Sigmoid colon (tissue), 7 donors: ENCODE results near the gene FBXW11. TPM values are rescaled to one million over a fixed set of nuclear protein-coding genes. Genes with fewer than 3 reads are reported as not detected.

Experiments used
- DNase-seq: peaks from one replicate; pipeline ENCODE4 v3.0.0-alpha.2; 2019
- H3K27ac ChIP-seq, 4 donors: fragments of 200-600 bp; sonication (generic); one replicate each; pipeline ENCODE4 v1.5.1; 2016 to 2019; ENCODE audit warnings: mild to moderate bottlenecking in 1 of 4
- H3K27me3 ChIP-seq, 3 donors: fragments of 200-600 bp; sonication (generic); one replicate each; pipeline ENCODE4 v1.5.1; 2019; ENCODE audit warnings: mild to moderate bottlenecking in 1 of 3
- H3K36me3 ChIP-seq, 4 donors: fragments of 200-600 bp; sonication (generic); one replicate each; pipeline ENCODE4 v1.5.1; 2016 to 2019
- H3K4me1 ChIP-seq, 4 donors: fragments of 200-600 bp; sonication (generic); one replicate each; pipeline ENCODE4 v1.5.1; 2017 to 2019
- H3K4me3 ChIP-seq, 4 donors: fragments of 200-600 bp; sonication (generic); one replicate each; pipeline ENCODE4 v1.5.1; 2017 to 2019; ENCODE audit warnings: mild to moderate bottlenecking in 2 of 4, moderate library complexity in 1 of 4
- H3K9me3 ChIP-seq, 4 donors: fragments of 200-600 bp in 3 of 4; sonication (generic) in 3 of 4; one replicate each; pipeline versions ENCODE4 v1.5.1 to v1.6.1; 2013 to 2019
- CTCF ChIP-seq, 4 experiments: fragments of 450-650 bp in 3 of 4; fragments of 200-600 bp in 1 of 4; IDR thresholded peaks; one replicate each; pipeline ENCODE4 v1.5.1; 2016 to 2019; ENCODE audit warnings: antibody characterized with exemption in 4 of 4, mild to moderate bottlenecking in 3 of 4, moderate library complexity in 2 of 4
- EP300 ChIP-seq, 4 donors: sonication (generic); formaldehyde crosslinking; IDR thresholded peaks; one replicate each; pipeline ENCODE4 v1.6.1; 2017; ENCODE audit warnings: antibody characterized with exemption in 4 of 4
- POLR2A ChIP-seq, 2 donors: fragments of 450-650 bp; IDR thresholded peaks; one replicate each; pipeline ENCODE4 v1.6.1; 2016; ENCODE audit warnings: antibody characterized with exemption in 2 of 2, mild to moderate bottlenecking in 2 of 2, moderate library complexity in 2 of 2
- POLR2AphosphoS5 ChIP-seq, 4 donors: sonication (generic); formaldehyde crosslinking; IDR thresholded peaks; one replicate each; pipeline ENCODE4 v1.6.1; 2017; ENCODE audit warnings: antibody characterized with exemption in 4 of 4
- WGBS, 2 donors: extraction: QIAGEN DNeasy Blood & Tissue Kit; methylation state at CpG; one replicate each; pipeline ENCODE4 v1.1.7; 2013; 5-methylcytosine and 5-hydroxymethylcytosine counted together
- intact Hi-C: fragments of 100-400 bp; cut with DNase I; formaldehyde crosslinking; loops from one replicate; pipeline ENCODE4 v1.15.1; 2023
- polyA plus RNA-seq, 3 donors: library from polyadenylated mRNA; stranded (reverse); fragments of 200-250 nt; gene quantifications; one replicate each; pipeline ENCODE4 v1.2.3, GENCODE V29; 2013
- total RNA-seq, 4 donors: library from RNA; depleted of rRNA; stranded (reverse); fragments of >200 nt; gene quantifications; one replicate each; pipeline ENCODE4 v1.1.0, GENCODE V29; 2016
- donor health status: healthy with polysubstance abuse.
- donor health status: Bipolar disorder and iron deficiency.
- donor health status: healthy.

Gene FBXW11
- total and polyA plus RNA-seq, 7 donors, result 14.4 to 67.1 (median 42.9) TPM

GRCh38 chr5:171939951-171940350 lies 66.5 kb downstream of the FBXW11 start:
- Histone ChIP-seq H3K9me3 (no peaks in the 10 kb centered on the region), H3K4me3 (no peak overlapping the region), H3K27ac (no peak overlapping the region), H3K36me3 (no peaks in the 10 kb centered on the region), H3K27me3 (no peaks in the 10 kb centered on the region), H3K4me1 (peaks cover 0 to 14% (median 11%) of the 10 kb centered on the region in 4 donors)
- TF ChIP-seq CTCF (IDR thresholded peaks at IDR 0.05), result no peak
- WGBS, 2 donors, result 96 to 98% methylated on average over 3 of the region's 3 CpGs
- intact Hi-C loops, result no loop called here
- DNase-seq, result no peak

GRCh38 chr5:171938358-171938757 lies 68.1 kb downstream of the FBXW11 start:
- Histone ChIP-seq H3K27me3 (no peaks in the 10 kb centered on the region), H3K9me3 (peaks cover 0 to 9% (median 2%) of the 10 kb centered on the region in 4 donors), H3K36me3 (no peaks in the 10 kb centered on the region), H3K4me3 (no peak overlapping the region), H3K4me1 (peaks cover 0 to 10% (median 7%) of the 10 kb centered on the region in 4 donors), H3K27ac (no peak overlapping the region)
- intact Hi-C loops, result no loop called here
- TF ChIP-seq CTCF (IDR thresholded peaks at IDR 0.05), result no peak
- DNase-seq, result no peak

- Histone ChIP-seq H3K4me1 (peaks cover 0 to 10% (median 5%) of the 10 kb centered on the region in 4 donors), H3K36me3 (no peaks in the 10 kb centered on the region), H3K9me3 (peaks cover 0 to 9% (median 2%) of the 10 kb centered on the region in 4 donors), H3K4me3 (no peak overlapping the region), H3K27me3 (no peaks in the 10 kb centered on the region), H3K27ac (no peak overlapping the region)
- intact Hi-C loops, result no loop called here
- no peak for TF ChIP-seq POLR2AphosphoS5 (IDR thresholded peaks at IDR 0.05)
- no peak for TF ChIP-seq POLR2A (IDR thresholded peaks at IDR 0.05)
- no peak for TF ChIP-seq CTCF (IDR thresholded peaks at IDR 0.05)
- TF ChIP-seq EP300 (IDR thresholded peaks at IDR 0.05), result no peak
- 94 to 96% methylated on average over 4 of the region's 4 CpGs for whole genome bisulfite sequencing, 2 donors
- no peak for DNase-seq
Measured at GRCh38 chr5:171937351-171937750, 69.1 kb downstream of the FBXW11 start.

GRCh38 chr5:171934586-171934985 lies 71.9 kb downstream of the FBXW11 start:
- Histone ChIP-seq H3K4me1 (no peaks in the 10 kb centered on the region), H3K9me3 (peaks cover 0 to 9% (median 2%) of the 10 kb centered on the region in 4 donors), H3K27me3 (no peaks in the 10 kb centered on the region), H3K36me3 (no peaks in the 10 kb centered on the region), H3K27ac (no peak overlapping the region), H3K4me3 (no peak overlapping the region)
- TF ChIP-seq POLR2AphosphoS5 (IDR thresholded peaks at IDR 0.05) (no peak), EP300 (IDR thresholded peaks at IDR 0.05) (no peak), POLR2A (IDR thresholded peaks at IDR 0.05) (no peak), CTCF (IDR thresholded peaks at IDR 0.05) (no peak)
- DNase-seq, result no peak
- intact Hi-C loops, result no loop called here
- WGBS, 2 donors, result 98 to 99% methylated on average over 5 of the region's 5 CpGs

GRCh38 chr5:171931163-171931562 lies 75.3 kb downstream of the FBXW11 start:
- 80 to 91% methylated on average over 2 of the region's 2 CpGs for WGBS, 2 donors
- Histone ChIP-seq H3K4me1 (peaks cover 0 to 9% (median 8%) of the 10 kb centered on the region in 4 donors), H3K4me3 (no peak overlapping the region), H3K27me3 (no peaks in the 10 kb centered on the region), H3K9me3 (peaks cover 0 to 9% (median 2%) of the 10 kb centered on the region in 4 donors), H3K36me3 (no peaks in the 10 kb centered on the region), H3K27ac (no peak overlapping the region)
- DNase-seq, result no peak
- intact Hi-C loops, result no loop called here
- TF ChIP-seq POLR2A (IDR thresholded peaks at IDR 0.05), result no peak
- no peak for TF ChIP-seq EP300 (IDR thresholded peaks at IDR 0.05)
- no peak for TF ChIP-seq CTCF (IDR thresholded peaks at IDR 0.05)
- TF ChIP-seq POLR2AphosphoS5 (IDR thresholded peaks at IDR 0.05), result no peak
